B cell (primary cell): ENCODE data around the gene ARHGAP42.

ENCODE experiments used
- CTCF ChIP-seq: fragments of 200-600 bp; IDR thresholded peaks from one replicate; pipeline ENCODE4 v1.8.0; 2022; ENCODE audit warnings: antibody characterized with exemption, mild to moderate bottlenecking
- EZH2 ChIP-seq: IDR thresholded peaks from 2 replicates; pipeline ENCODE4 v1.6.1; 2012; ENCODE audit warnings: borderline replicate concordance, low read depth, mild to moderate bottlenecking, moderate library complexity, low read length; ENCODE audit not compliant: insufficient read depth, poor library complexity, severe bottlenecking

GRCh38 chr11:100910808-100911207, 223.7 kb downstream of the ARHGAP42 start:
- no peak for TF ChIP-seq CTCF
- TF ChIP-seq EZH2: no peak
